HuH-7.5 (cell line): ENCODE results near the gene CCT6B.
"Not testable (repeated sequence)": the region's sequence is repeated elsewhere in the genome, so short reads cannot be mapped to it uniquely, and the experiment has no call there.

Experiments
- DNase-seq: peaks from one replicate; pipeline ENCODE4 v3.0.0; 2011; ENCODE audit warnings: low spot score

The CCT6B gene

DNA sequence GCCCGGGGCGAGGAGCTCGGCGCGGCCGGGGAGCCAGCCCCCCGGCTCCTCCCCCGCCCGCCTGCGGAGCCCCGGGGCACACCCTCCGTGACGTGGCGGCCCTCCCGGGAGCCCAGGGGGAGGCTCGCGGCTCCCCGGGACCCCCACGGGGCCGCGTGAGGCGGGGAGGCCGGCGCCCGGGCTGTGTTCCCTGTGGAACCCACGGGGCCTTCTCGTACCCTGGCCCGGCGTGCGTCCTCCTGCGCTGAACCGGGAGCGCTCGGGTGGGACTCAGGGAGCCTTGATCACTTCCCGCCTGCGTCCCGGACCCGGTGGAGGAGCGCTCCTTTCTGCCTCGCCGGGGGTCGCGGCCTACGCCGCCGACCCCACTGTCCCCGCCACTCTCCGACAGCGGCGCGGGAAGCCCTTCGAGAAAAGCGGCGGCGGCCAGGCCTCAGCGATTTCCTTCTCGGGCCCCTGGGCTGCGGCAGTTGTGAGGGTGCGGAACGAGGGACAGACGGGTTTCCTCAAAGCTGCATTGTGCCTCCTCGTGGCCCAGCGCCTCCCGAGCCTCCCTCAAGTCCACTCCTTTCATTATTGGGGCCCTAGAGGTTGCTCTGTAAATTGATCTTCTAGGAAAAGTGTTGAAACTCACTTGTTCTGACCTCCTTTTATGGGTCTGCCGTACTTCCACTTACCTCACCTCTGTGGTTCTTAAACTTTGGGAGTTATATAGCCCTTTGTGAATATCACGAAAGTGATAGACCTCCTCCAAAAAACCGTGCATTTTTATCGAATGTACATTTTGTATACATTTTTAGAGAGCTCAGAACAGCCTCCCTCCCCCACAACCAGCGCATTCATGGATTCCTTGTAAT is 19.6 kb upstream of the CCT6B start:
- DNase-seq: peak; percentile 85

DNA sequence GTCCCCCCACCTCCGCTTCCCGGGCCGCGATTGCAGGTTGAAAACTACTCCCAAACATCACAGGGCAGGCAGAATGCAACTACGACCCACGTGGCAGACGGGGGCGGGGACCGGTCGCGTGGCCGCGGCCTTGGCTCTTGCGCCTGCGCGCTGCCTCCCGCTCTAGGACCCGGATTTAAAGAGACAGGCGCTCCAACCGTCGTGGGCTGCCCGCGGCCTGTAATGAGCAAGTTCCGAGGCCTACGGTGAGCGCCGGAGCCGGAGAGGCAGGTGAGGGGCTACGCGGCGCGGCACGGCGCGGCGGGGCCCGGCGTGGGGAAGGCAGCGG is 19.1 kb upstream of the CCT6B start, which contains the start of gene LIG3:
Gene LIG3 (plus strand): TSS at position 160 of the 328 bp plus-strand sequence. CDS start 2,494 bp downstream, outside the sequence.
- peak; percentile 94 for DNase-seq

- DNase-seq: no peak
These were observed 18.5 kb upstream of the CCT6B start for GRCh38 chr17:34979650-34980352.

DNA sequence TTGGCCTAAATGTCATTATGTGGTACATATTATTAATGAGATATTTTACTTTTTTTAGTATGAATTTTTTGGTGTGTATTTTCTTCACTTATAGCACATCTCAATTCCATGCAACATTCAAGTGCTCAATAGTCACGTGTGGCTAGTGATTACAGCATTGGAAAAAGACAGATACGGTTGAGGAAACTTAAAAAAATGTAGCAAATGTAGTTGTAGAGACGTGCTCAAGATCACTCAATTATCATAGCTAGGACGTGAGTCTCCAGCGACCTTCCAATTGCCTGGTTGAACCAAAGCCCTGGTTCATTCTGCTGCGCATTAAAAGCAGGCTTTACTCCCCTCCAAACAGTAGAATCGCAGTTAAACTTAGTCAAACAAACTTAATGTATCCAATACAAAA is 17.9 kb upstream of the CCT6B start:
- no peak for DNase-seq

DNA sequence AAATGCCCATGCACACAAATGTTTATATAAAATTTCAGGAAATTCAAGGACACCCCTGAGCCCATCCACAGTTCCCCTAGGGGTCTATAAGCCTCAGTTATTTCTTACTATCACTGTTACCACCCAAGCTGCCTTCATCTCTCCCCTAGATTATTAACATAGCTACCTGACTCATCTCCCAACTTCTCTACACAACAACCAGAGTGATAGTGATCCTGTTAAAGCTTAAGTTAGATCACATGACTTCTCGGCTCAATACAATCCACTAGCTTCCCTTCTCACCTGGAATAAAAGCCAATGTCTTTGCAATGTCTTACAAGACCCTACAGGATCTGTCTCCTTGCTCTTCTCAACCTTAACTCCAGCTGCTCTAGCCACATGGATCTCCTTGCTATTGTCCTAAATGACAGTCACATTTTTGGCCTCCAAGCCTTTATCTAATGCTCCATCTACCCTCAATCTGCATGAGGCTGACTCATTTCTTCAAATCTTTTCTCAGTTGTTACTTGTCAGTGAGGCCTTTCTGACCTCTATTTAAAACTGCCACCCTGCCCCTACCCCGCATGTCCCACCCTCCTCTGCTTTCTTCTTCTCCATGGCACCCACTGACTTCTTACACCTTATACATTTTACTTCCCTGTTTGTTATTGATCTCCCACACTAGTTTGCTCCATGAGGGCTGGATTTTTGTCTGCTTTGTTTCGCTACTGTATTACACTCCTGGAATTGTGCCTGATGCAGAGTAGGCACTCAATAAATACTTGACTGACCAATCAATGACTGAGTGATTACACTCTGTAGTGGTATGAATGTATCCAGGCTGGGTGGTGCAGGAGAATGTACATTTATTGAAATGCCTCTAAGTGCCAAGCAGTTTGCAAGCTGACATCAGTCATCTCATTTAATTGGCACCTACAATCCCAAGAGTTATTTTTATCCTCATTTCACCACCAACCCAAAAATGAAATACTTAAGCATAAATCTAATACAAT is 13.8 kb upstream of the CCT6B start:
- no peak for DNase-seq

DNA sequence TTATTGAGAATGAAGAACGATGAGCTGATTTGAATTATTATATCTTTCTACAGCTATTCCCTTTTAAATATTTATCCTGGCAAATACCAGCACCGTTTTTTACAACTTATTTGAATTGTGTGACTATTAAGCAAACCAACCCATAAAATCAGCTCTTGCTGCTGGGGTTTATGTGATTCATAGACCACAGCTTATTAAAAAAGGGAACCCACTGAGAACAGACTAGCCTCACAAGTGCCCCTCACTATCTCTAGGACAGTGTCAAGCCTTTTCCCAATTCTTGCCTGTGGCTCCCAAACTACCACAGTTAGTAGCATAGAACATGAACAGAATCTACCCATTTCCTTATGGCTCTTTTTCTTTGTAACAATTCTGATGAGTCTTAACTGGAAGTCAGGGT is 12.9 kb upstream of the CCT6B start:
- no peak for DNase-seq

DNA sequence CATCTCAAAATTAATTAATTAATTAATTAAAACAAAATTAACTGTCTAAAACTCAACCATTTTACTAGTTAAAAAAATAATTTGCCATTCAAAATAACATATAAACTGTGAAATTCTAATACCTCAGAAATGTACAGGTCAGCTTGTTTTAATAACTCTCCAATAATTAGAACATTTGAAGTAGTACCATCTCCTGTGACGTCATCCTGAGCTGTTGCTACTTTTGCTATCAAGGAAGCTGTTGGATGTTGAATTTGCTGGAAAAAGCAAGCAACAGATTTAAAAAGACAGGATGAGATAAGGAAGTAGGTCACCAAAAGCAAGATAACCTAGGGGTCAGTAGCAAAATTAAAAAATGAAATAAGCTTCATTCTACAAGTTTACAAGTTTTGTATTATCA is 2.8 kb downstream of the CCT6B start:
- DNase-seq: no peak

DNA sequence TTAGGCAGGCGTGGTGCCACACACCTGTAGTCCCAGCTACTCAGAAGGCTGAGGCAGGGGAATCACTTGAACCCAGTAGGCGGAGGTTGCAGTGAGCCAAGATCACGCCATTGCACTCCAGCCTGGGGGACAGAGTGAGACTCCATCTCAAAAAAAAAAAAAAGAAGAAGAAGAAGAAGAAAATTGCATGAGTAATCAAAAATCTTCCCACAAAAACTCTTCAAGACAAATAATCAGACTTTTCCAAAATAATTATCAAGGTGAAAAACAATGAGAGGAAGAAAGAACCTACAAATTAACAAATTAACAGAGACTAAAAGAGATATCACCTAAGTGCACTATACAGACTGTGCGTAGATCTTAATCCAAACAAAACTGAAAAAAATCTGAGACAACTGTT is 10.5 kb downstream of the CCT6B start:
- not testable (repeated sequence) for DNase-seq

- DNase-seq: no peak
These were observed 31.0 kb downstream of the CCT6B start for GRCh38 chr17:34930283-34930682.

DNA sequence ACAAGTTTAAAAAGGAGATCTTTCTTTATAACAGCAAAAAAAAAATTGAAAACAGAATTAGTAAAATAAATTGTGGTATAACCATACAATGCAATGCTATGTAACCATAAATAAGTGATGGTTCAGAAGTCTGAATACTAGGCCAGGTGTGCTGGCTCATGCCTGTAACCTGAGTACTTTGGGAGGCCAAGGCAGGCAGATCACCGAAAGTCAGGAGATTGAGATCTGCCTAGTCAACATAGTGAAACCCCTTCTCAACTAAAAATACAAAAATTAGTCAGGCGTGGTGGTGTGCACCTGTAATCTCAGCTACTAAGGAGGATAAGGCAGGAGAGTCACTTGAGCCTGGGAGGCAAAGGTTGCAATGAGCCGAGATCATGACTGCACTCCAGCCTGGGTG is 34.6 kb downstream of the CCT6B start:
- no peak for DNase-seq

DNA sequence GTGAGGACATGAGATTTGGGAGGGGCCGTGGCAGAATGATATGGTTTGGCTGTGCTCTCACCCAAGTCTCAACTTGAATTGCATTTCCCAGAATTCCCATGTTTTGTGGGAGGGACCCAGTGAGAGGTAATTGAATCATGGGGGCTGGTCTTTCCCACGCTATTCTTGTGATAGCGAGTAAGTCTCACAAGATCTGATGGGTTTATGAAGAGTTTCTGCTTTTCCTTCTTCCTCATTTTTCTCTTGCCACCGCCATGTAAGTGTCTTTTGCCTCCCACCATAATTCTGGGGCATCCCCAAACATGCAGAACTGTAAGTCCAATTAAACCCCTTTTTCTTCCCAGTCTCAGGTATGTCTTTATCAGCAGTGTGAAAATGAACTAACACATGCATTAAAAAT is 40.6 kb downstream of the CCT6B start:
- no peak for DNase-seq

DNA sequence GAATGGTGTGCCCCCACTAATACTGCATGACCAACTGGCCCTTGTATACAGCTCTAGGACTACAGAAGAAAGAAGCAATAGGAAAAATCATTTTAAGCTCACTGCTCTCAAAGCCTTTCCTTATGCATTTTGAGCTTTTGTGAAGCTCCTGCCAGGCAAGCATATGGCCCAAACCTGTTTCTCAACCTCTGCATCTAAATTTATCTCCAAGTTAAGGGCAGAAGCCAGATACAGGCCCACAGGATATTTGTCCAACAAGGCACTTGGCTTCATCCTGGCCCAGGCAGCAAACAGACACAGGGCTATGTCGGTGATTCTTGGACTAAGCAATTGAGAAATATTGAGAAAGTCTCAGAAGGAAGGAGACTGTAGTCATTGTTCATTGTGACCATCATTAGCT is 43.9 kb downstream of the CCT6B start:
- DNase-seq: no peak

DNA sequence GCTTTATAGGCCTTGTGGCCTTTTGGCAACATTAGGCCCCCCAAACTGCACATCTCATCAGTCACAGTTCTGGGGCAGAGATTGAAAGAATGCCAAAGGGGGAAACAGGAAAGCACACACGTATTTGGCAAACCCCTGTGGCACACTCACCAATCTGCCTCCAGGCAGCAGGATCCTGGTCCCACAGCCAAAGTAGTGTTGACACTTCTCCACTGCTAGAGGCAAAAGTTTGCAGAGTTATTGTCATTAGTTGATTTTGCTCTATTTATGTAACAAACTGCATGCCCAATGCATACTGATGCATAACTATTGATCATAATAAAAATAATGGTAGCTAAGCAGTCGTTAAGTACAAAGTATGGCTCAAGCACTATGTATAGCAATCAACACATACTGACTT is 45.1 kb downstream of the CCT6B start:
- DNase-seq: no peak

DNA sequence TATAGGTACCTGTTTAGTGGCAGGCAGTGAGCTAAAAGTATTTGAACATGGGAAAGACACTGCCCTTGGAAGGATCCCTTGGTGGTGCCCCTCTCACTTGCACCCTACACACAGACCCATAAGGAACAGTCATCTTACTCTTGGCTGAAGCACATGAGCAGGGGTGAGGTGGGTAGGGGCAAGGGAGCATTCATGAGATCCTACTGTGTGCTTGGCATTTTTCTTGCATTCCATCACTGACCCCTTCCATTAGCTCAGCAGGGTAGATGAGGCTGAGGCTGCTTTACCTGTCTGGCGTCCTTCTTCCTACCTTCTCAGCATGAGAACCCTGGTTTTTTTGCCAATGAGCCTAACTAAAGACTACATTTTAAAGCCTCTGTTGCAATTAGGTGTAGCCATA is 48.3 kb downstream of the CCT6B start:
- no peak for DNase-seq

- no peak for DNase-seq
These were observed 52.2 kb downstream of the CCT6B start for GRCh38 chr17:34909040-34909439.

GRCh38 chr17:34902831-34903547 is 58.3 kb downstream of the CCT6B start:
- DNase-seq: no peak

GRCh38 chr17:34899643-34900291 is 61.5 kb downstream of the CCT6B start:
- no peak for DNase-seq

- DNase-seq: no peak
These were observed 65.9 kb downstream of the CCT6B start for GRCh38 chr17:34895383-34895782.

DNA sequence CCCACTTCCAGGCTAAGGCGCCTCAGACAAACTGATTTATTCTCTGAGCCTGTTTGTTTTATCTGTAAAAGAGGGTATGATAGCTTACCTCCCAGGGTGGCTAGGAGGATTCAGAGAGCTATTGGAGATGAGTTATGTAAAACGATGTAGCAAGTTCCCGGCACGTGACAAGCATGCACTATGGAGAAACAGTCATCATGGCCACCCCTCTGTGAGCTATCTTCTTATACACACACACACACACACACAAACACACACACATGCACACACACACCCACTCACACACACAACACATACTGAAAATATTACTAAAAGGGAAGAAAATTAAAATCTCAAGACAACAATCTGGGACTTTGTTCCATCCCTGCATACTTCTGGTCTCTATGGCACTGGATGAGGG is 66.3 kb downstream of the CCT6B start:
- DNase-seq: no peak

GRCh38 chr17:34892461-34893249 is 68.6 kb downstream of the CCT6B start:
- peak; percentile 26 for DNase-seq
